IPS-15b (cell line): ENCODE results near the gene KRR1.
"Not testable (repeated sequence)": the region's sequence is repeated elsewhere in the genome, so short reads cannot be mapped to it uniquely, and the experiment has no call there.

ENCODE experiments used
- H3K27me3 ChIP-seq: one replicate; pipeline ENCODE4 v1.6.1; 2013; ENCODE audit warnings: low read length; ENCODE audit not compliant: control insufficient read depth, insufficient read depth
- H3K36me3 ChIP-seq: one replicate; pipeline ENCODE4 v1.6.1; 2013; ENCODE audit warnings: low read length; ENCODE audit not compliant: control insufficient read depth, insufficient read depth
- H3K4me1 ChIP-seq: one replicate; pipeline ENCODE4 v1.6.1; 2013; ENCODE audit warnings: mild to moderate bottlenecking, low read length; ENCODE audit not compliant: control insufficient read depth, insufficient read depth
- H3K4me3 ChIP-seq: one replicate; pipeline ENCODE4 v1.5.1; 2013; ENCODE audit warnings: low read depth, low read length
- H3K9ac ChIP-seq: one replicate; pipeline ENCODE4 v1.6.1; 2013; ENCODE audit warnings: low read depth, mild to moderate bottlenecking, low read length
- H3K9me3 ChIP-seq: one replicate; pipeline ENCODE4 v1.6.1; 2013; ENCODE audit warnings: mild to moderate bottlenecking, low read length; ENCODE audit not compliant: control insufficient read depth, insufficient read depth

Gene KRR1

GRCh38 chr12:75521224-75521623 lies 9.8 kb upstream of the KRR1 start:
- not testable (repeated sequence) for H3K9me3 ChIP-seq, H3K4me3 ChIP-seq, H3K36me3 ChIP-seq, H3K27me3 ChIP-seq, H3K4me1 ChIP-seq, H3K9ac ChIP-seq

GRCh38 chr12:75509621-75510020 lies 1.8 kb downstream of the KRR1 start:
- Histone ChIP-seq H3K9me3 (no peaks in the 10 kb centered on the region), H3K4me3 (peak overlapping the region; percentile 98), H3K4me1 (no peaks in the 10 kb centered on the region), H3K9ac (no peak overlapping the region), H3K27me3 (no peaks in the 10 kb centered on the region), H3K36me3 (no peaks in the 10 kb centered on the region)

DNA sequence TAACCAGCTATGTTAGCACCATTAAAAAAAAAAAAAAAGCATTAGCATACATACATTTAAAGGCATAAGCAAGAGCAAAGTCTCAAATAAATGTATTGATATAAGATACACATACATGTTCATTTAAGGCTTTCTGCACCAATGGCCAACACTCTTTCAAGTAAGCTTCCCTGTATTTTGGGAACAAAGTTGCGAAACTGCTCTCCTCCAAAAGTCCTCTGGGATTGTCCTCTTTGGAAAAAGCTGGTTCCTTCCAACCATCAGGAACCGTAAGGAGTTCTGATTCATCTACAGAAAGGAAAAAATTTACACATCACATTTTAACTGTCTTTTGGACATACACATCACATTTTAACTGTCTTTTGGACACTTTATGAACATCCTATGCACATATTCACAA lies 3.2 kb downstream of the KRR1 start:
- Histone ChIP-seq H3K4me3 (no peak overlapping the region), H3K36me3 (no peaks in the 10 kb centered on the region), H3K4me1 (no peaks in the 10 kb centered on the region), H3K9me3 (no peaks in the 10 kb centered on the region), H3K27me3 (no peaks in the 10 kb centered on the region), H3K9ac (no peak overlapping the region)

- Histone ChIP-seq H3K27me3 (no peaks in the 10 kb centered on the region), H3K4me1 (no peaks in the 10 kb centered on the region), H3K9ac (no peak overlapping the region), H3K36me3 (no peaks in the 10 kb centered on the region), H3K9me3 (no peaks in the 10 kb centered on the region), H3K4me3 (no peak overlapping the region)
Measured at GRCh38 chr12:75507086-75507485, 4.3 kb downstream of the KRR1 start.

DNA sequence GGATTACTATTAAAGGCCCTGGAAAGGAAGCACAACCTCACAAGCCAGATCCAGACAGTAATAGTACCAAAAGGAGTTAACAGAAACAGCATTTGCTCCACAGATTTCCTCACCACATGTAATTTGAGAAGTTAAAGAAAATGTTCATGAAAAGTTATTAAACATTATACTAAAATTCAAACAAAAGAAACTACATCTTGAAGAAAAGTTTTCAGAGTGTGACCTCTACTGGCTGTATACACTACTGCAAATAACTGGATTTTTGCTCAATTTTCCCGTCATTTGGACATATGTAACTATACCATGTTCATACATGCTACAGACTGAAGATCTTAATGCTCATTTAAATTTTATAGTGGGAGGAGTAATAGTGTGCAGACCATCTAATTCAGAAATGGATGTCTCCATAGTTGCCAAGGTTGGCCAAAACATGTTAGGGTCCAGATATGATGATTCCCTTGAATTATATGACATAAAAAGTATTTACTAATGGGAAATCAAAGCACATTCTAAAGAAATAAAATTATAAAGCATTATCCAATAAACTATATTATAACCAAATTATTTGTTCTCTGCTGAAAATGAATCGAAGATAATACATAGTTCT lies 5.6 kb downstream of the KRR1 start:
- H3K4me3 ChIP-seq = no peak overlapping the region
- H3K27me3 ChIP-seq = no peaks in the 10 kb centered on the region
- H3K9me3 ChIP-seq = no peaks in the 10 kb centered on the region
- no peaks in the 10 kb centered on the region for H3K4me1 ChIP-seq
- peaks cover 3% of the 10 kb centered on the region for H3K36me3 ChIP-seq
- no peak overlapping the region for H3K9ac ChIP-seq

- Histone ChIP-seq H3K9ac (no peak overlapping the region), H3K27me3 (no peaks in the 10 kb centered on the region), H3K4me1 (no peaks in the 10 kb centered on the region), H3K36me3 (peaks cover 3% of the 10 kb centered on the region), H3K9me3 (no peaks in the 10 kb centered on the region), H3K4me3 (no peak overlapping the region)
Measured at GRCh38 chr12:75503866-75504265, 7.5 kb downstream of the KRR1 start.

GRCh38 chr12:75503459-75503858 lies 8.0 kb downstream of the KRR1 start:
- H3K4me3 ChIP-seq = no peak overlapping the region
- no peaks in the 10 kb centered on the region for H3K9me3 ChIP-seq
- H3K36me3 ChIP-seq = peaks cover 3% of the 10 kb centered on the region
- no peak overlapping the region for H3K9ac ChIP-seq
- no peaks in the 10 kb centered on the region for H3K27me3 ChIP-seq
- H3K4me1 ChIP-seq = no peaks in the 10 kb centered on the region

- Histone ChIP-seq H3K4me3 (no peak overlapping the region), H3K9ac (no peak overlapping the region), H3K4me1 (no peaks in the 10 kb centered on the region), H3K9me3 (no peaks in the 10 kb centered on the region), H3K36me3 (no peaks in the 10 kb centered on the region), H3K27me3 (no peaks in the 10 kb centered on the region)
Measured at GRCh38 chr12:75491169-75491568, 20.2 kb downstream of the KRR1 start.

DNA sequence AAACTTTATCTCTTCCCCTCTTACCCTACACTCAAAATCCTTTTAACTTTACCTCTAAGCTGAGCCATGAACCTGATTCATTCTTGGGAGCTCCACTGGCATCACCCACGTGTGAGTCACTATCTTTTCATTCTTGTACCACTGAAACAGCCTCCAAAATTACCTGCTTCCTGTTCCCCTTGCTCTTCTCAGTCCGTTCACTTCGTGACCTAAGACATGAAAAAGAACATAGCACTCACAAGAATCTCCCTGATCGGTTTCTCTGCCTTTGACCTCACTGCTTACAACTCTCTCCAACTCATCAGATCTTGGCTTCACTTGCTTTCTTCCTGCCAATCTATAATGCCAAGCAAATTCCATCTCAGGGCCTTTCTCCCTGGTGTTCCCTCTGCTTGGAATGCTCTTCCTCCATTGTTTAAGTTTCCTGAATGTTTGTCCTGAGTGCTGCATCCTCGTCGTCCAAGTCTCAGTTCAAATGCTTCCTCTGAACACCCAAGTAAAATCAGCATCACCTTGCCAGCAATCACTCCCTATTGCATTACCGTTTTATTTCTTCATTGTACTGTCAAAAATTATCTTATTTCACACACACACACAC lies 21.7 kb downstream of the KRR1 start:
- Histone ChIP-seq H3K4me3 (no peak overlapping the region), H3K4me1 (peaks cover 5% of the 10 kb centered on the region), H3K36me3 (no peaks in the 10 kb centered on the region), H3K9me3 (no peaks in the 10 kb centered on the region), H3K9ac (no peak overlapping the region), H3K27me3 (no peaks in the 10 kb centered on the region)

GRCh38 chr12:75489187-75489586 lies 22.2 kb downstream of the KRR1 start:
- Histone ChIP-seq H3K9me3 (no peaks in the 10 kb centered on the region), H3K27me3 (no peaks in the 10 kb centered on the region), H3K9ac (no peak overlapping the region), H3K36me3 (no peaks in the 10 kb centered on the region), H3K4me3 (no peak overlapping the region), H3K4me1 (peaks cover 8% of the 10 kb centered on the region)

GRCh38 chr12:75488553-75488952 lies 22.9 kb downstream of the KRR1 start:
- Histone ChIP-seq H3K4me1 (peaks cover 13% of the 10 kb centered on the region), H3K9me3 (no peaks in the 10 kb centered on the region), H3K9ac (no peak overlapping the region), H3K36me3 (no peaks in the 10 kb centered on the region), H3K4me3 (no peak overlapping the region), H3K27me3 (no peaks in the 10 kb centered on the region)

DNA sequence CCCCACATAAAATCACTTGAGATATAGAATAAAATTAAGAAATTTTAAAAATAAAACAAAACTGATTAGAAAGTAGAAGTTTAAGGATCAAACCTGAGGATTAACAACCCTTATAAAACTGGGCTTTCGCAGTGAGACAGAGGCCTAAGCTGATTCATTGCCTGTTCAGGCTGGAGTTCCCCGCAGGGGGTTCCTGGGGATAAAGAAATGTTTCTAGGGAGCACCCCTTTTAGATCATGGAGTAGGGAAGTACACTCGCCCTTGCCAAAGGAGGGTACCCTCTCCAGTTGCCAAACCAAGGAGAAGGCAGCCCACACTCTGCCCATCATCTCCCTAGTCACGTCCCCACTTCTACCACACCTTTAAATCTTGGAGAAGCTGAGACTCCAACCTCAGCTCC lies 24.1 kb downstream of the KRR1 start:
- Histone ChIP-seq H3K9ac (no peak overlapping the region), H3K9me3 (no peaks in the 10 kb centered on the region), H3K4me3 (no peak overlapping the region), H3K4me1 (peaks cover 13% of the 10 kb centered on the region), H3K36me3 (no peaks in the 10 kb centered on the region), H3K27me3 (no peaks in the 10 kb centered on the region)
